DOHH2 (cell line): Measurements from ENCODE around the gene ARL13A.

Experiments used
- H3F3A ChIP-seq: fragments of 200-600 bp; sonication (generic), shearing (Covaris generic); 2 replicates; pipeline ENCODE4 v1.6.0; 2016; ENCODE audit warnings: antibody characterized with exemption, mild to moderate bottlenecking; ENCODE audit not compliant: control insufficient read depth, insufficient read depth
- H3K27ac ChIP-seq: fragments of 200-600 bp; sonication (generic); 2 replicates; pipeline ENCODE4 v1.5.1; 2014; ENCODE audit warnings: low read depth, mild to moderate bottlenecking, low read length, moderate library complexity
- H3K27me3 ChIP-seq: fragments of 200-600 bp; sonication (generic); 2 replicates; pipeline ENCODE4 v1.6.1; 2014; ENCODE audit warnings: mild to moderate bottlenecking, low read length, mixed read lengths; ENCODE audit not compliant: control insufficient read depth
- H3K36me3 ChIP-seq: fragments of 200-600 bp; sonication (generic); 2 replicates; pipeline ENCODE4 v1.6.1; 2014; ENCODE audit warnings: mild to moderate bottlenecking, low read length, moderate library complexity, mixed read lengths; ENCODE audit not compliant: control insufficient read depth
- H3K4me1 ChIP-seq: fragments of 200-600 bp; sonication (generic); 2 replicates; pipeline ENCODE4 v1.6.1; 2014; ENCODE audit warnings: mild to moderate bottlenecking, low read length, mixed read lengths; ENCODE audit not compliant: control insufficient read depth
- H3K4me2 ChIP-seq: fragments of 200-600 bp; sonication (generic); 2 replicates; pipeline ENCODE4 v1.6.0; 2014; ENCODE audit warnings: mild to moderate bottlenecking, low read length, moderate library complexity
- H3K4me3 ChIP-seq: fragments of 200-600 bp; sonication (generic); 2 replicates; pipeline ENCODE4 v1.5.1; 2014; ENCODE audit warnings: mild to moderate bottlenecking, low read length, mixed read lengths
- H3K79me2 ChIP-seq: fragments of 200-600 bp; sonication (generic); 2 replicates; pipeline ENCODE4 v1.6.1; 2014; ENCODE audit warnings: mild to moderate bottlenecking, low read length, mixed read lengths; ENCODE audit not compliant: control insufficient read depth
- H3K9me2 ChIP-seq: fragments of 200-600 bp; sonication (generic); replicated peaks from 2 replicates; pipeline ENCODE4 v1.6.1; 2014; ENCODE audit warnings: mild to moderate bottlenecking, low read length, mixed read lengths; ENCODE audit not compliant: control insufficient read depth
- H3K9me3 ChIP-seq: fragments of 200-600 bp; sonication (generic); 2 replicates; pipeline ENCODE4 v1.6.1; 2014; ENCODE audit warnings: antibody characterized with exemption, low read length, mixed read lengths; ENCODE audit not compliant: control insufficient read depth, insufficient read depth
- H4K20me1 ChIP-seq: fragments of 200-600 bp; sonication (generic); 2 replicates; pipeline ENCODE4 v1.6.0; 2014; ENCODE audit warnings: low read depth, mild to moderate bottlenecking, antibody characterized with exemption, low read length, moderate library complexity; ENCODE audit not compliant: control insufficient read depth, insufficient read depth
- EZH2phosphoT487 ChIP-seq: fragments of 200-600 bp; sonication (generic); IDR thresholded peaks from 2 replicates; pipeline ENCODE4 v1.6.1; 2017; ENCODE audit warnings: borderline replicate concordance, mild to moderate bottlenecking, antibody characterized with exemption, low read length, moderate library complexity, mixed read lengths
- TF ChIP-seq, protein P1 (sequence below): fragments of 200-600 bp; sonication (generic); IDR thresholded peaks from one replicate; pipeline ENCODE4 v1.5.1; 2014; ENCODE audit warnings: antibody characterized with exemption, mild to moderate bottlenecking, low read depth, low read length; ENCODE audit not compliant: poor library complexity, severe bottlenecking

The ARL13A gene

DNA sequence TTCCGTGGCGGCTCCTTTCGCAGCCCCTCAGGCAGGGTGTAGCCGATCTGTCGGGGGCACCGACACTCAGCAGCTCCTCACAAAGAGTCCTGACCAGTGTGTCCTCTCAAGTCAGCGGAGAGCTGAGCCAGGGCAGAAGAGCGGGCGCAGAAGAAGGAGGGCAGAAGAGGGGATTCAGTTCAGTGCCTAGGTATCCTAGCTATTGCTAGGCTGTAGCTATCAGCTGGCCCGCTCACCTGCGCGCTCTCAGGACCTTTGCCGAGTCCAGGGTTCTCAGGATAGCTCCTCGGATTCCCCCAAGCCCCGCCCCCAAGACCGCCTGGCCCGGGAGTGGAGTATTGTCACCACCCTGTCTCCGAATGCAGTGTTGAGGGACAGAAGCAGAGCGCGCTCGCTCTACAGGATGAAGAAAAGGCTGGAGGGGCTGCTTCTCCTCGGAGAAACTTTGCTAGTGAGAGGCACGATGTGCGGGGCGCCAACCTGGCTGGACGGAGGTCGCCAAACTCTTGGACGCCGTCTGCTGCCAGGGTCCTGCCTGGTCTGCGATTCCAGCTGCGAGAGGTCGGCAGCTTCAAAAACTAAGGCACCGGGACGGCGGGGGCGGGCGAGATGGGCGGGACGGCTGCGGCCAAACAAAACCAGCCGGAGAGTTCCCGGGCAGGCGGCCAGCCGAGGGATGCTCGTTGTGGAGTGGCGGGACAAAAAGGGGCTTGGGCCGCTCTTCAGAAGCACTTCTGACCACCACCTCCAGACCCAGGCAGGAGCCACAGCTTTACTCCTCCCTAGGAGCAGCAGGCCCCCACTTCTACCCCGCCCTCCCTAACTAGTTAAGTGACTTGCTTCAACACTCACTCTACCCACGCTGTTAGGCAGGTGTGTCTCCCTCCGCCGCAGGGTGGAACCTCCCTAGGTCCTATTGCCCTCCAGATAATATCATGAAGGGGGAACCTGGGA, 40.6 kb upstream of the ARL13A start, which contains the start of gene XKRX:
TSS of gene XKRX (minus strand) at position 258 of the 954 bp plus-strand sequence. CDS start 613 bp downstream, outside the sequence.
- no peaks in the 10 kb centered on the region for H4K20me1 ChIP-seq
- peak within 1 kb of the TSS; percentile 69 for H3K4me2 ChIP-seq
- peaks cover 13% of the 10 kb centered on the region for H3K4me1 ChIP-seq
- no peaks in the 10 kb centered on the region for H3K9me2 ChIP-seq
- no peak within 1 kb of the TSS for H3K27ac ChIP-seq
- TF ChIP-seq, protein P1, sequence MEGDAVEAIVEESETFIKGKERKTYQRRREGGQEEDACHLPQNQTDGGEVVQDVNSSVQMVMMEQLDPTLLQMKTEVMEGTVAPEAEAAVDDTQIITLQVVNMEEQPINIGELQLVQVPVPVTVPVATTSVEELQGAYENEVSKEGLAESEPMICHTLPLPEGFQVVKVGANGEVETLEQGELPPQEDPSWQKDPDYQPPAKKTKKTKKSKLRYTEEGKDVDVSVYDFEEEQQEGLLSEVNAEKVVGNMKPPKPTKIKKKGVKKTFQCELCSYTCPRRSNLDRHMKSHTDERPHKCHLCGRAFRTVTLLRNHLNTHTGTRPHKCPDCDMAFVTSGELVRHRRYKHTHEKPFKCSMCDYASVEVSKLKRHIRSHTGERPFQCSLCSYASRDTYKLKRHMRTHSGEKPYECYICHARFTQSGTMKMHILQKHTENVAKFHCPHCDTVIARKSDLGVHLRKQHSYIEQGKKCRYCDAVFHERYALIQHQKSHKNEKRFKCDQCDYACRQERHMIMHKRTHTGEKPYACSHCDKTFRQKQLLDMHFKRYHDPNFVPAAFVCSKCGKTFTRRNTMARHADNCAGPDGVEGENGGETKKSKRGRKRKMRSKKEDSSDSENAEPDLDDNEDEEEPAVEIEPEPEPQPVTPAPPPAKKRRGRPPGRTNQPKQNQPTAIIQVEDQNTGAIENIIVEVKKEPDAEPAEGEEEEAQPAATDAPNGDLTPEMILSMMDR: no peak
- no peak for TF ChIP-seq EZH2phosphoT487
- peaks cover 14% of the 10 kb centered on the region for H3K27me3 ChIP-seq
- H3K36me3 ChIP-seq: no peaks in the 10 kb centered on the region
- H3F3A ChIP-seq: no peaks in the 10 kb centered on the region
- H3K9me3 ChIP-seq: peaks cover 4% of the 10 kb centered on the region
- H3K79me2 ChIP-seq: no peaks in the 10 kb centered on the region
- H3K4me3 ChIP-seq: peak within 1 kb of the TSS; percentile 66

DNA sequence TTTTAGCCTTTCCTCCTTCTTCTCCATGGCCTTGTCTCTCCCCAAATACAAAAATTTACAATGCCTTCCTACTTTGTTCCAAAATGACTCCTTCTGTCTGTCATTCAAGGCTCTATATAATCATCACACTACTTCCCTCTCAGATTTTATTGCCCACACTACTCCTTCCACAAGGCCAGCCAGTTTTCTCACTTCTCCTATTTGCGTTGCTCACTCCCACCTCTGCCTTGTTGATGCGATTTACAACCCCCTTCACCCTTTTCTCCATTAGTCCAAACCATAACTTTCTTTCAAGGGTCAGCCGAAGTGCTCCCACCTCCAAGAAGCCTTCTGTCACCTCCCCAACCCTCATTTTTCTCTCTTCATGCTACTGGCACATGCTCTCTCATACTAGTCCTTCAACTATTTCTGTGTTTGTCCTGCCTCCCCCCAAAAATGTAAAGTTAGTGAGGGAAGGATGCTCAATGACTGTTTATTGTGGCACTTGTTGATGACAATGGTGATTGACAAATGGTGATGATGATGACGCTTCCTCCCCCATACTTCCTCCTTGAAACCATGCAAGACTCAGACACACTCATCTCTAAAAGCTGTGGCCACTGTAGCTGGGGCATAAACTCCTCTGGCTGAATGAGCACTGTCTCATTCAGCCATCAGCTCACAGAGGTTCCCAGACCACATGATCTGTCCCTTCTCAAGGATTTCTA, 38.1 kb upstream of the ARL13A start:
- H3K4me2 ChIP-seq: no peak overlapping the region
- H3K4me3 ChIP-seq: no peak overlapping the region
- no peaks in the 10 kb centered on the region for H3K36me3 ChIP-seq
- H4K20me1 ChIP-seq: no peaks in the 10 kb centered on the region
- TF ChIP-seq, protein P1: no peak
- TF ChIP-seq EZH2phosphoT487: no peak
- H3K79me2 ChIP-seq: no peaks in the 10 kb centered on the region
- no peak overlapping the region for H3K27ac ChIP-seq
- peaks cover 4% of the 10 kb centered on the region for H3K9me3 ChIP-seq
- no peaks in the 10 kb centered on the region for H3K9me2 ChIP-seq
- H3K27me3 ChIP-seq: peaks cover 14% of the 10 kb centered on the region
- H3F3A ChIP-seq: no peaks in the 10 kb centered on the region
- H3K4me1 ChIP-seq: peaks cover 13% of the 10 kb centered on the region

DNA sequence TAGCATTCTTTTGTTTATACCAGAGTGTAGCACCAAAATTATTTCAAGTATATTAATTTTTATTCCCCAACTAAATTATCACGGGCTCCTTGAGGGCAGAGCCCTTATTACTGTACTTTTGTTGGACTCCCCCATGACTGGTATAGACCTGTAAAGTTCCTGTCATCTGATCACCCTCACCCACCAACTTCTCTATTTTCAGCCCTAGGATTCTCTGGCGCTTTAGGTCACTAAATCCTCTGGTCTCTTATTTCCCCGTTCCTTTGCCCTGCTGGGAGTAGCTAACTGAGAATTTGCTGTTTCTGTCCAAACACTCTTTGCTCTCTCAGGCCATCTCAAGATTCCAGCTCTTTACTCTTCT, 37.6 kb upstream of the ARL13A start:
- no peaks in the 10 kb centered on the region for H3F3A ChIP-seq
- peaks cover 14% of the 10 kb centered on the region for H3K27me3 ChIP-seq
- H3K9me2 ChIP-seq: no peaks in the 10 kb centered on the region
- no peaks in the 10 kb centered on the region for H4K20me1 ChIP-seq
- H3K4me3 ChIP-seq: no peak overlapping the region
- H3K4me2 ChIP-seq: no peak overlapping the region
- TF ChIP-seq EZH2phosphoT487: no peak
- TF ChIP-seq, protein P1: no peak
- peaks cover 4% of the 10 kb centered on the region for H3K9me3 ChIP-seq
- no peak overlapping the region for H3K27ac ChIP-seq
- H3K36me3 ChIP-seq: no peaks in the 10 kb centered on the region
- H3K79me2 ChIP-seq: no peaks in the 10 kb centered on the region
- H3K4me1 ChIP-seq: peaks cover 13% of the 10 kb centered on the region
